IPS-18c (cell line): ENCODE measurements around the gene TTYH1.
"Not testable (repeated sequence)": the region's sequence is repeated elsewhere in the genome, so short reads cannot be mapped to it uniquely, and the experiment has no call there.

ENCODE experiments used
- H3K4me3 ChIP-seq: 2 replicates; pipeline ENCODE4 v1.7.0; 2013; ENCODE audit warnings: low read depth, mild to moderate bottlenecking, low read length, moderate library complexity; ENCODE audit not compliant: insufficient read depth
- H3K9me3 ChIP-seq: one replicate; pipeline ENCODE4 v1.6.1; 2013; ENCODE audit warnings: mild to moderate bottlenecking, low read length, moderate library complexity; ENCODE audit not compliant: control insufficient read depth, insufficient read depth

The TTYH1 gene

GRCh38 chr19:54430306-54431254 lies 15.3 kb downstream of the TTYH1 start:
- peak overlapping the region; percentile 50; the same call in 1 of the 2 replicates for H3K4me3 ChIP-seq
- no peaks in the 10 kb centered on the region for H3K9me3 ChIP-seq

GRCh38 chr19:54431255-54431838 lies 16.1 kb downstream of the TTYH1 start:
- Histone ChIP-seq H3K4me3 (no peak overlapping the region; the same call in 1 of the 2 replicates), H3K9me3 (no peaks in the 10 kb centered on the region)

- Histone ChIP-seq H3K9me3 (no peaks in the 10 kb centered on the region), H3K4me3 (no peak overlapping the region)
These were observed 17.0 kb downstream of the TTYH1 start for GRCh38 chr19:54432144-54432738.

DNA sequence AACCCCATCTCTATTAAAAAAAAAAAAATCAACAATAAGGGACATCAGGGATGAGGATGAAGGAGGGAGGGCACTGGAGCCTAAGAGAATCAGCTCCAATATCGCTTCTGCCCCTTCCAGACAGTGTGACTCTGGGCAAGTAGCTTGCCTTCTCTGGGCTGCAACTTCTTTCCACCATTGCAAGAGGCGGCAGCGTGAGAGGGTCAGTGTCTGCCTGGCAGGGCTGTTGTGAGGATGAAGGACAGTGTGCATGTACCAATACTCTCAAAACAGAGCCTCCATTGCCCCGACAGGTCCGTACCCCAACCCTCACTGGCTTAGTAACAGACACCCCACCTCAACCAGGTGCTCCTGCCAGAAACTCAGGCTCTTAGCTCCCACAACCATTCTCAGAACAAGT lies 18.4 kb downstream of the TTYH1 start:
- Histone ChIP-seq H3K4me3 (no peak overlapping the region), H3K9me3 (no peaks in the 10 kb centered on the region)

DNA sequence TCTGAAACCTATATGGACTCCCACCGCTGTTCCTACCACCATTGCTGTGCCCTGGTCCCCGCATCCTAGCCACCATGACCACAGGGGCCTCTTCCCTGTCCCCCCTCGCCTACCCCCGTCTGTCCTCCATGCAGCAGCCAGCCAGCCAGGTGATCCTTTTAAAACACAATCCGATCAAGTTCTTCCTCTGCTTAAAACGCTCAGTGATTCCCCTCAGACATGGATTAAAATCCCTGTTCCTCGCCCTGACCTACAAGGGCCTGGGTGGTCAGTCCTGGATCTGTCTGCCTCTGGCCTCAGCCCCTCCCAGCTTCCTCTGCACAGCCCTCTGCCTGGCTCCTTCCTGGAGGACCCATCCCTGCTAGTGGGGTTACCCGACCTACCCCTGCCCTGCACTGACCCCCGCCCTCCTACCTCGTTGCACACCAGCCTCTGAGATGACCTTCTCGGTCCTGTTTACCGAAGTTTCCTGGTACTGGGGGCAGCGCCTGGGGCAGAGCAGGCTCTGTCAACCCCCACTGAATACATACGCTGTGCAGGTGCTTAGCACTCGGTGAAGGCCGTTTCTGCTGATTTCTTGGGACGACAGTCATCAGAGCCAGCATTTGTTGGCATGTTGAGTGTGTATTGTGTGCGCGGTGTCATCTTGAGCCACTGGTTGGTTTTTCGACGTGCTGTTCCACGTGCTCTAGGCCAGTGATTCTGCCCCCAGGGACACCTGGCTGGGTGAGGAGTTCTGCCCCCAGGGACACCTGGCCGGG lies 19.0 kb downstream of the TTYH1 start:
- Histone ChIP-seq H3K9me3 (peaks cover 2% of the 10 kb centered on the region), H3K4me3 (no peak overlapping the region)

DNA sequence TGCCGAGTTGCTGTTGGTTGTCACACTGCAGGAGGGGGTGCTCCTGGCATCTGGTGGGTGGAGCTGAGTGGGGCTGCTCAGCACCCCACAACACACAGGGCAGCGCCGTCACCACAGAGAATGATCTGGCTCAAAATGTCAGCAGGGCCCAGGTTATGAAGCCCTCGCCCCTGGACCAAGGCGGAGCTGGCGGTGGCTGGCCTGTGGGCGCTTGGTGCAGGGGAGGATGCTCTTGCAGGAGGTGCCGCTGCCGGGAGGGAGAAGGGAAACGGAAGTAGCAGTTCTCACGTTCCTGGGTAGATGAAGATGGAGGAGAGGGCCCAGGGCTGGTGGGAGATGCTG lies 19.6 kb downstream of the TTYH1 start:
- no peak overlapping the region for H3K4me3 ChIP-seq

DNA sequence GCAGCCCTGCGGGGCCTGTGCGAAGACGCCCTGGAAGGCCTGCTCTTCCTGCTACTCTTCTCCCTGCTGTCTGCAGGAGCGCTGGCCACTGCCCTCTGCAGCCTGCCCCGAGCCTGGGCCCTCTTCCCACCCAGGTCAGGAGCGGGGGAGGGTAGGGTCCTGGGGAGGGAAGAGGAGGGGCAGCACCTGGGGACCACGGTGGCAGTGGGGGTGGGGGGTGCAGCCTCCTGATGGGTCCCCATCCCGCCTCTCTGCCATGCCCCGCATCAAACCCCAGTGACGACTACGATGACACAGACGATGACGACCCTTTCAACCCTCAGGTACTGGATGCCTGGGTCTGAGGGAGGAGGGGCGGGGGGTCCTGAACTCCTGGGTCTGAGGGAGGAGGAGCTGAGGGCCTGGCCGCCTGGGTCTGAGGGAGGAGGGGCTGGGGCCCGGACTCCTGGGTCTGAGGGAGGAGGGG lies 20.3 kb downstream of the TTYH1 start:
- Histone ChIP-seq H3K9me3 (peaks cover 2% of the 10 kb centered on the region), H3K4me3 (peak overlapping the region; percentile 9; the same call in 1 of the 2 replicates)

More for the DNA sequence above, 19.6 kb downstream of the TTYH1 start:
- peaks cover 2% of the 10 kb centered on the region for H3K9me3 ChIP-seq

DNA sequence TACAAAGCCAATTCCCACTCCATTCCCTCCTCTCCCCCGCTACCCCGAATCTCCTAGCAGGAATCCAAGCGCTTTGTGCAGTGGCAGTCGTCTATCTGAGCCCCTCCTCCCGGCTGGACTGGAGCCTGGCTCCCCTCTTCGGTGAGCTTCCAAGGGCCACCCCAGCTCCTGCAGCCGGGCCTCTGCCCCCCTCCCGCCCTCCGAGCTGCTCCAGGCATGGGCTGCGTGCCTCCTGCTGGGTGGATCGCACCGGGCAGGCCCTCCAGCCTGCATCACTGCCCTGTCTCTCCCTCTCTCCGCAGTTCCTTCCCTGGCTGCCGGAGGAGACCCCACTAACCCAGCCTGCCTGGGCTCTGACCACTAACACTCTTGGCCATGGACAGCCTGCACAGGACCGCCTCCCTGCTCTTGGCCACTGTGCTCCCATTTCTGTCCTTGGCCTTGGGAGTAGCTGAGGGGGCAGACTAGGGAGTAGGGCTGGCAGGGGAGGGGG lies 20.8 kb downstream of the TTYH1 start:
- Histone ChIP-seq H3K9me3 (peaks cover 2% of the 10 kb centered on the region), H3K4me3 (peak overlapping the region; percentile 9; the same call in 1 of the 2 replicates)

DNA sequence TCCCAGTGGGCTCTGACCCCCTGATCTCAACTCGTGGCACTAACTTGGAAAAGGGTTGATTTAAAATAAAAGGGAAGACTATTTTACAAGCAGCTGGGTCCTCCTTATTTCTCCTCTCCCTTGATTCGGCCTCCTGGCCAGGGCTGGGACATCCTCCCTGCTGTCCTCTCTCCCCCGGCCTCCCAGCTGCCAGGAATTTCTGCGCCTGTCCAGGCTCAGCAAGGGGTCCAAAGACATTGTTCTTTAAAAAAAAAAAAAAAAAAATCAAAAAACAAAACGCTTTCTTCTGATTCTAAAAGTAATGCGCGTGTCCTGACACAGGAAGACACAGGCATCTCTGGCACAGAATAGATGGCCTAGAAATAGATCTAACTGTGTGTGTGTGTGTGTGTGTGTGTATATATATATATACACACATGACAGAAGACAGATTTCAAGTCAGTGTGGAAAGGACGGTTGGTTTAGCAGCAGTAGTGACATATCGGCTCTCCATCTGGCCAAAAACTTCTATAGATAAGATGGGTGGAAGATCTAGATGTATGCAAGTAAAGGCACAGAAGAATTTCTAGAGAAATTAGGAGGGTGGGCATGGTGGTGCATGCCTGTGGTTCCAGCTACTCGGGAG lies 21.5 kb downstream of the TTYH1 start:
- Histone ChIP-seq H3K4me3 (0 out of 2 replicates have a peak overlapping the region, but pooled peaks have one; percentile 9), H3K9me3 (peaks cover 2% of the 10 kb centered on the region)

DNA sequence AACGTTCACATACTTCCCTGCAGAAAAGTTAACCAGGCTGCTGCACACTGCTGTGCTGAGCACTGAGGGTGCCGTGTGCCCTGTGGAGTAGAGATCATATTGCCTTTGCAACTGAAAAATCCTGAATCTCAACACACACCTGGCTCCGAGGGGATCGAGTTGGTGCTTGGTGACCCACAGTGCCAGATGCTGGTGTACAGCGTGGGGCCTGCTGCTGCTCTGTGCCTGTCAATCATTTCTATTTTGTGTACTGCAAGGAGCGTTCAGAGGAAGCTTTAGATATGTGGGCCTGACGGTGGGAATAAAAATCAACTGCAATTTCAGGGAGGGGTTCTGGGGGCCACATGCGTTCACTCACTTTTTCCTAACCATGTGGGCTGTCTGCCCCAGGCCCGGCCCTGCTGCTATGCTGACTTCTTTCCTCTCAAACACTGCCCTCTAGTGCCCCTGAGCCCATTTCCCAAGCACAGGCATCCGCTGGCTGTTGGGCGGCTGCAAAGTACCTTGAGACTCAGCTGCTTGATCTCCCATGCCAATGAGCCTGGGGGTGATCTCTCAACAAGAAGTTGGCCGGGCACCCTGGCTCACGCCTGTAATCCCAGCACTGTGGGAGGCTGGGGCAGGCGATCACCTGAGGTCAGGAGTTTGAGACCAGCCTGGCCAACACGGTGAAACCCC lies 24.0 kb downstream of the TTYH1 start:
- Histone ChIP-seq H3K4me3 (no peak overlapping the region), H3K9me3 (peaks cover 2% of the 10 kb centered on the region)

- Histone ChIP-seq H3K9me3 (peaks cover 2% of the 10 kb centered on the region), H3K4me3 (no peak overlapping the region)
These were observed 25.4 kb downstream of the TTYH1 start for GRCh38 chr19:54440641-54441040.

DNA sequence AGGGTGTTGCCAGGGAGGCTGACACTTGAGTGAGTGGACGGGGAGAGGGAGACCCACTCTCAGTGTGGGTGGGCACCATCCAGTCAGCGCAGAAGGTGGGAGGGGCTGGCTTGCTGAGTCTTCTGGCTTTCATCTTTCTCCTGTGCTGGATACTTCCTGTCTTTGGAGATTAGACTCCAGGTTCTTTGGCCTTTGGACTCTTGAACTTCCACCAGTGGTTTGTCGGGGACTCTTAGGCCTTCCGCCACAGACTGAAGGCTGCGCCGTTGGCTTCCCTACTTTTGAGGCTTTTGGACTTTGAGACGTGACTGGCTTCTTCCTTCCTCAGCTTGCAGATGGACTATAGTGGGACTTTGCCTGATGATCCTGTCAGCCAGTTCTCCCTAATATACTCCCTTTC lies 29.5 kb downstream of the TTYH1 start:
- Histone ChIP-seq H3K4me3 (no peak overlapping the region), H3K9me3 (no peaks in the 10 kb centered on the region)

GRCh38 chr19:54446349-54446748 lies 31.1 kb downstream of the TTYH1 start:
- H3K4me3 ChIP-seq, result not testable (repeated sequence)

DNA sequence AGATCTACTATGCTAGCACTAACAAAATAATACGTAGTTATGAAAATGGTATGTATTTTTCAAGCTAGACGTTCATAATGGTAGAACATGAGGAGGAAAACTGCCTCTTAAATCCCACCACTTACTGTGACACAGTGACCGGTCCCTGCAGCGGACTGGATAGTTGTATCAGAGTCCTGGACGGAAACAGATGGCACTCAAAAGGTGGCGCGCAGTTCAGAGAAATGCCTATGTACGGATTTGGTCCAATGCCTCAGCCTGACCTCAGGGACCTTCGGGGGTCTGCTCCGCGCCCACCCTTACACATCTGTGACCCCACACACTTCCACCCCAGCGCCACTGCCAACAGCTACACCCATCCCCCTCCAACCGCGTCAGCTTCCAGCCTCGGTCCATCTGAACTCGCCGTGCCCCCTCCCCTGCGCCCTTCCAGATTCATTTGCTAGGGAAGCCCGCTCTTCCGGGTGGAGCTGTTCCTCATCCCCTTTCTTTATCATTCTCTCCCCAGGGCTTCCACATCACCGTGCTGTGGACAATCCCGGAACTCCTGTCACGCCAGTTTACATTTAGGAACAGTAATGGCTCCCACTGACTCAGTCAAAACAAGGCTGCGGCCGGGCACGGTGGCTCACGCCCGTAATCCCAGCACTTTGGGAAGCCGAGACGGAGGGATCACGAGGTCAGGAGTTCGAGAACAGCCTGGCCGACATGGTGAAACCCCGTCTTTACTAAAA lies 32.9 kb downstream of the TTYH1 start:
- H3K9me3 ChIP-seq, result no peaks in the 10 kb centered on the region
- H3K4me3 ChIP-seq, result peak overlapping the region; percentile 99

More at GRCh38 chr19:54446349-54446748, 31.1 kb downstream of the TTYH1 start:
- H3K9me3 ChIP-seq, result not testable (repeated sequence)

GRCh38 chr19:54448774-54449700 lies 33.8 kb downstream of the TTYH1 start, which contains the start of gene LENG8:
Gene LENG8 (plus strand): TSS chr19:54449199. CDS start chr19:54451345, 2,146 bp downstream.
- no peaks in the 10 kb centered on the region for H3K9me3 ChIP-seq
- H3K4me3 ChIP-seq, result peak within 1 kb of the TSS; percentile 99
